Measurements from ENCODE around the gene VOPP1.
"Not testable (repeated sequence)": the region's sequence is repeated elsewhere in the genome, so short reads cannot be mapped to it uniquely, and the experiment has no call there.

The VOPP1 gene

GRCh38 chr7:55514546-55515265 lies 57.6 kb downstream of the VOPP1 start:
- no peak for TF ChIP-seq CTCF (IDR thresholded peaks at IDR 0.05; ENCODE audit: low read depth, low read length)
- H3K4me3 ChIP-seq (ENCODE audit: low read depth, low read length) = no peak overlapping the region

GRCh38 chr7:55513868-55514267 lies 58.4 kb downstream of the VOPP1 start:
- no peak for TF ChIP-seq CTCF (IDR thresholded peaks at IDR 0.05; ENCODE audit: low read depth, low read length)
- no peak overlapping the region for H3K4me3 ChIP-seq (ENCODE audit: low read depth, low read length)

- no peak overlapping the region for H3K4me3 ChIP-seq (ENCODE audit: low read depth, low read length)
- TF ChIP-seq CTCF (IDR thresholded peaks at IDR 0.05; ENCODE audit: low read depth, low read length) = no peak
Measured at GRCh38 chr7:55512635-55513191, 59.6 kb downstream of the VOPP1 start.

- no peak overlapping the region for H3K4me3 ChIP-seq (ENCODE audit: low read depth, low read length)
- TF ChIP-seq CTCF (IDR thresholded peaks at IDR 0.05; ENCODE audit: low read depth, low read length) = no peak
Measured at GRCh38 chr7:55510621-55511020, 61.7 kb downstream of the VOPP1 start.

GRCh38 chr7:55510206-55510605 lies 62.1 kb downstream of the VOPP1 start:
- not testable (repeated sequence) for H3K4me3 ChIP-seq (ENCODE audit: low read depth, low read length)

GRCh38 chr7:55509322-55509721 lies 63.0 kb downstream of the VOPP1 start:
- H3K4me3 ChIP-seq (ENCODE audit: low read depth, low read length) = no peak overlapping the region
- TF ChIP-seq CTCF (IDR thresholded peaks at IDR 0.05; ENCODE audit: low read depth, low read length) = no peak; the same call in 1 of the 2 replicates

- TF ChIP-seq CTCF (IDR thresholded peaks at IDR 0.05; ENCODE audit: low read depth, low read length) = no peak
Measured at GRCh38 chr7:55508221-55509011, 63.9 kb downstream of the VOPP1 start.

More at GRCh38 chr7:55508221-55509011, 63.9 kb downstream of the VOPP1 start:
- no peak overlapping the region for H3K4me3 ChIP-seq (ENCODE audit: low read depth, low read length)

All from WI38 (cell line).